HCT116 (cell line): Measurements from ENCODE around the gene ANO4. TPM values are rescaled to one million over a fixed set of nuclear protein-coding genes. Genes with fewer than 3 reads are reported as not detected.
A peak's percentile ranks its signal among the peaks of the same experiment; 100 is the strongest.

Experiments used
- ATAC-seq: fragments of 200-7000 bp; cut with Tn5 transposase; 2 replicates; pipeline ENCODE4 v1.9.1; 2020; ENCODE audit warnings: mild to moderate bottlenecking, moderate library complexity
- BruUV-seq: library from RNA; stranded (reverse); fragments of 400-500 nt; replicated peaks from 2 replicates; lab custom pipeline; 2021; lab: Mats Ljungman, UMichigan
- CTCF ChIA-PET: fragments of 300-600 bp; sonication (Branson Sonifier 250); formaldehyde crosslinking; loops from one replicate; lab custom pipeline; 2021; ENCODE audit warnings: antibody characterized with exemption; lab: Charles Lee
- POLR2A ChIA-PET: fragments of 300-600, 350-600 bp; sonication (Branson Sonifier 250); formaldehyde crosslinking; loops from one replicate; lab custom pipeline; 2021; ENCODE audit warnings: antibody characterized with exemption; lab: Charles Lee
- RAD21 ChIA-PET, 2 experiments: fragments of 300-600 bp; sonication (Branson Sonifier 250); formaldehyde crosslinking; loops; one replicate each; lab custom pipeline; 2023; ENCODE audit warnings: low total read pairs in 2 of 2; ENCODE audit not compliant: uncharacterized antibody in 2 of 2, unreplicated experiment in 2 of 2, low non-redundant PET in 1 of 2; lab: Charles Lee
- DNase-seq: peaks from one replicate; pipeline ENCODE4 v3.0.0-alpha.2; 2010; ENCODE audit warnings: low read depth, low spot score
- H2AFZ ChIP-seq: fragments of 200-600 bp; shearing (Covaris generic), sonication (generic); 2 replicates; pipeline ENCODE4 v1.6.1; 2017; ENCODE audit warnings: low read depth, mixed run types, mixed read lengths, antibody characterized with exemption, low read length; ENCODE audit not compliant: poor library complexity, severe bottlenecking
- H3K27ac ChIP-seq: 2 replicates; pipeline ENCODE4 v1.5.1; 2012; ENCODE audit warnings: low read depth, low read length
- H3K27me3 ChIP-seq: fragments of 200-600 bp; sonication (generic); 2 replicates; pipeline ENCODE4 v1.6.1; 2016; ENCODE audit warnings: mixed run types, low read length, mixed read lengths; ENCODE audit not compliant: insufficient read depth
- H3K36me3 ChIP-seq, 2 experiments: fragments of 200-500 bp in 1 of 2; fragments of 200-600 bp in 1 of 2; sonication (Bioruptor generic) in 1 of 2; sonication (generic) in 1 of 2; 2 replicates each; pipeline versions ENCODE4 v1.5.1 to v1.6.1; 2014 to 2016; ENCODE audit warnings: low read length in 2 of 2, inconsistent platforms in 1 of 2, mixed read lengths in 1 of 2, mixed run types in 1 of 2; ENCODE audit not compliant: insufficient read depth in 2 of 2, control insufficient read depth in 1 of 2
- H3K4me1 ChIP-seq, 2 experiments: fragments of 200-600 bp in 1 of 2; sonication (generic) in 1 of 2; 2 replicates each; pipeline versions ENCODE4 v1.5.1 to v1.6.1; 2012 to 2017; ENCODE audit warnings: low read length in 2 of 2, inconsistent platforms in 1 of 2, mild to moderate bottlenecking in 1 of 2, mixed read lengths in 1 of 2, mixed run types in 1 of 2, moderate library complexity in 1 of 2; ENCODE audit not compliant: insufficient read depth in 2 of 2, control insufficient read depth in 1 of 2
- H3K4me2 ChIP-seq: fragments of 200-600 bp; sonication (generic); 2 replicates; pipeline ENCODE4 v1.6.1; 2017; ENCODE audit warnings: mixed run types, low read length, mixed read lengths
- H3K4me3 ChIP-seq, 2 experiments: fragments of 200-600 bp in 1 of 2; sonication (generic) in 1 of 2; replicated peaks in 1 of 2; 2 replicates each; pipeline ENCODE4 v1.5.1; 2011 to 2016; ENCODE audit warnings: low read length in 2 of 2, control low read depth in 1 of 2, low read depth in 1 of 2, mild to moderate bottlenecking in 1 of 2, mixed read lengths in 1 of 2, mixed run types in 1 of 2
- H3K79me2 ChIP-seq: fragments of 200-600 bp; sonication (generic); 2 replicates; pipeline ENCODE4 v1.6.1; 2017; ENCODE audit warnings: mild to moderate bottlenecking, mixed run types, low read length, moderate library complexity, mixed read lengths; ENCODE audit not compliant: insufficient read depth
- H3K9ac ChIP-seq: fragments of 200-600 bp; sonication (generic); 2 replicates; pipeline ENCODE4 v1.6.1; 2016; ENCODE audit warnings: low read length, mixed read lengths
- H3K9me2 ChIP-seq: fragments of 200-600 bp; sonication (generic), shearing (Covaris generic); 2 replicates; pipeline ENCODE4 v1.6.1; 2017; ENCODE audit warnings: mixed run types, mild to moderate bottlenecking, moderate library complexity; ENCODE audit not compliant: insufficient read depth
- H3K9me3 ChIP-seq, 2 experiments: fragments of 200-500 bp in 1 of 2; fragments of 200-600 bp in 1 of 2; sonication (Bioruptor generic) in 1 of 2; sonication (generic) in 1 of 2; 2 replicates each; pipeline ENCODE4 v1.6.1; 2014 to 2017; ENCODE audit warnings: low read length in 2 of 2, mixed read lengths in 2 of 2, inconsistent platforms in 1 of 2, low read depth in 1 of 2, mild to moderate bottlenecking in 1 of 2, mixed run types in 1 of 2, moderate library complexity in 1 of 2; ENCODE audit not compliant: control insufficient read depth in 1 of 2, insufficient read depth in 1 of 2
- H4K20me1 ChIP-seq: fragments of 200-600 bp; sonication (generic), shearing (Covaris generic); 2 replicates; pipeline ENCODE4 v1.6.1; 2017; ENCODE audit warnings: mixed run types, mild to moderate bottlenecking, moderate library complexity; ENCODE audit not compliant: insufficient read depth
- ATF3 ChIP-seq: IDR thresholded peaks from 2 replicates; pipeline ENCODE4 v1.6.1; 2012
- CBX3 ChIP-seq: IDR thresholded peaks from 2 replicates; pipeline ENCODE4 v1.6.1; 2012; ENCODE audit warnings: low read depth
- CEBPB ChIP-seq: IDR thresholded peaks from 2 replicates; pipeline ENCODE4 v1.6.1; 2012; ENCODE audit warnings: low read depth
- CTCF ChIP-seq, 3 experiments: fragments of 200-600 bp in 1 of 3; sonication (generic) in 1 of 3; IDR thresholded peaks in 2 of 3; conservative IDR thresholded peaks in 1 of 3; 2 replicates each; pipeline ENCODE4 v1.5.1; 2012 to 2017; ENCODE audit warnings: low read depth in 2 of 3, low read length in 2 of 3, antibody characterized with exemption in 1 of 3, borderline replicate concordance in 1 of 3, control low read depth in 1 of 3, mild to moderate bottlenecking in 1 of 3, mixed read lengths in 1 of 3, mixed run types in 1 of 3, moderate library complexity in 1 of 3; ENCODE audit not compliant: insufficient read depth in 1 of 3
- EGR1 ChIP-seq: IDR thresholded peaks from 2 replicates; pipeline ENCODE4 v1.6.1; 2012; ENCODE audit warnings: low read depth
- ELF1 ChIP-seq: IDR thresholded peaks from 2 replicates; pipeline ENCODE4 v1.6.1; 2012; ENCODE audit warnings: low read depth, borderline replicate concordance
- EZH2phosphoT487 ChIP-seq: fragments of 200-600 bp; IDR thresholded peaks from 2 replicates; pipeline ENCODE4 v1.6.1; 2018; ENCODE audit warnings: antibody characterized with exemption, borderline replicate concordance
- FOSL1 ChIP-seq: IDR thresholded peaks from 2 replicates; pipeline ENCODE4 v1.6.1; 2012; ENCODE audit warnings: low read depth
- JUND ChIP-seq: IDR thresholded peaks from 2 replicates; pipeline ENCODE4 v1.6.1; 2012
- MAX ChIP-seq: IDR thresholded peaks from 2 replicates; pipeline ENCODE4 v1.6.1; 2012
- POLR2A ChIP-seq: IDR thresholded peaks from 2 replicates; pipeline ENCODE4 v1.7.0; 2011; ENCODE audit warnings: borderline replicate concordance; ENCODE audit not compliant: insufficient read depth, insufficient read length; ENCODE audit errors: extremely low read depth
- POLR2AphosphoS5 ChIP-seq: IDR thresholded peaks from 2 replicates; pipeline ENCODE4 v1.6.1; 2011; ENCODE audit warnings: mild to moderate bottlenecking, low read depth, low read length, moderate library complexity
- RAD21 ChIP-seq: IDR thresholded peaks from 2 replicates; pipeline ENCODE4 v1.6.1; 2012; ENCODE audit warnings: low read depth, mild to moderate bottlenecking
- REST ChIP-seq: IDR thresholded peaks from 2 replicates; pipeline ENCODE4 v1.6.1; 2012; ENCODE audit warnings: low read depth
- SIN3A ChIP-seq: IDR thresholded peaks from 2 replicates; pipeline ENCODE4 v1.6.1; 2012; ENCODE audit warnings: low read depth
- SP1 ChIP-seq: IDR thresholded peaks from 2 replicates; pipeline ENCODE4 v1.6.1; 2012; ENCODE audit warnings: low read depth
- SRF ChIP-seq: IDR thresholded peaks from 2 replicates; pipeline ENCODE4 v1.6.1; 2012; ENCODE audit warnings: low read depth
- TCF7L2 ChIP-seq: IDR thresholded peaks from 2 replicates; pipeline ENCODE4 v1.7.0; 2011; ENCODE audit warnings: borderline replicate concordance, inconsistent platforms; ENCODE audit not compliant: insufficient read depth, insufficient read length; ENCODE audit errors: extremely low read depth
- ZBTB33 ChIP-seq: IDR thresholded peaks from 2 replicates; pipeline ENCODE4 v1.6.1; 2011; ENCODE audit warnings: mild to moderate bottlenecking, low read length, moderate library complexity; ENCODE audit not compliant: insufficient replicate concordance; ENCODE audit errors: extremely low read depth
- ZFX ChIP-seq: fragments of 450-650 bp; IDR thresholded peaks from 2 replicates; pipeline ENCODE4 v1.6.1; 2017
- intact Hi-C: fragments of 100-400 bp; cut with micrococcal nuclease; formaldehyde crosslinking; loops from 2 replicates; pipeline ENCODE4 v1.10.0; 2022
- total RNA-seq: library from RNA; stranded (reverse); gene quantifications from one replicate; pipeline ENCODE4 v1.2.1, GENCODE V29; 2021; ENCODE audit not compliant: unreplicated experiment

The ANO4 gene
- total RNA-seq, 1 experiment from 2014 or later: 1.7 TPM

GRCh38 chr12:101051901-101052550, 257.4 kb downstream of the ANO4 start:
- Histone ChIP-seq H3K27ac (peak overlapping the region; percentile 37), H3K4me1 (peaks cover 19 to 24% of the 10 kb centered on the region in 2 experiments; a peak in 3 of 4 replicates), H3K9me3 (no peaks in the 10 kb centered on the region), H3K4me2 (peak overlapping the region; percentile 65), H3K9ac (peak overlapping the region; percentile 23), H3K79me2 (no peaks in the 10 kb centered on the region), H4K20me1 (no peaks in the 10 kb centered on the region), H3K9me2 (no peaks in the 10 kb centered on the region), H3K27me3 (no peaks in the 10 kb centered on the region), H2AFZ (peak overlapping the region; percentile 72), H3K4me3 (peak overlapping the region in 1 of 2 experiments; percentile 26; a peak in 2 of 4 replicates), H3K36me3 (no peaks in the 10 kb centered on the region)
- ChIA-PET CTCF (no interaction called here), RAD21 (no interaction called here), POLR2A (no interaction called here)
- BruUV-seq: no TSS peak
- peak; percentile 88 for DNase-seq
- intact Hi-C loops: no loop called here
- ATAC-seq: peak; percentile 93
- TF ChIP-seq FOSL1 (peak; percentile 97), ELF1 (no peak), ZFX (no peak), POLR2AphosphoS5 (peak; percentile 32; the same call in 1 of the 2 replicates), ATF3 (0 out of 2 replicates have a peak, but pooled peaks have one; percentile 25), RAD21 (peak; percentile 32), JUND (peak; percentile 97), CEBPB (peak; percentile 63), SP1 (peak; percentile 89), TCF7L2 (peak; percentile 72), EGR1 (peak; percentile 48; the same call in 1 of the 2 replicates), SRF (no peak; the same call in 1 of the 2 replicates), CBX3 (peak; percentile 84; the same call in 1 of the 2 replicates), ZBTB33 (no peak), CTCF (IDR thresholded peaks at IDR 0.05 in 2 of 3, conservative IDR thresholded peaks at IDR 0.05 in 1 of 3; ENCODE audit: borderline replicate concordance in 1 of 3, insufficient read depth in 1 of 3, low read depth in 2 of 3, low read length in 2 of 3) (no peak), POLR2A (no peak), MAX (no peak), REST (no peak), SIN3A (peak; percentile 44; the same call in 1 of the 2 replicates), EZH2phosphoT487 (no peak)
